Body of pancreas (tissue), 4 donors: ENCODE data around the gene GP1BB.

ENCODE experiments used
- POLR2A ChIP-seq, 3 donors: fragments of 450-650 bp; IDR thresholded peaks; one replicate each; pipeline ENCODE4 v1.6.1; 2016; ENCODE audit warnings: antibody characterized with exemption in 3 of 3, mild to moderate bottlenecking in 2 of 3
- TF ChIP-seq, protein P1 (sequence below), 7 experiments: fragments of 450-650 bp in 4 of 7; fragments of 200-600 bp in 3 of 7; sonication (generic) in 3 of 7; IDR thresholded peaks; one replicate each; pipeline ENCODE4 v1.5.1; 2016 to 2019; ENCODE audit warnings: antibody characterized with exemption in 7 of 7

DNA sequence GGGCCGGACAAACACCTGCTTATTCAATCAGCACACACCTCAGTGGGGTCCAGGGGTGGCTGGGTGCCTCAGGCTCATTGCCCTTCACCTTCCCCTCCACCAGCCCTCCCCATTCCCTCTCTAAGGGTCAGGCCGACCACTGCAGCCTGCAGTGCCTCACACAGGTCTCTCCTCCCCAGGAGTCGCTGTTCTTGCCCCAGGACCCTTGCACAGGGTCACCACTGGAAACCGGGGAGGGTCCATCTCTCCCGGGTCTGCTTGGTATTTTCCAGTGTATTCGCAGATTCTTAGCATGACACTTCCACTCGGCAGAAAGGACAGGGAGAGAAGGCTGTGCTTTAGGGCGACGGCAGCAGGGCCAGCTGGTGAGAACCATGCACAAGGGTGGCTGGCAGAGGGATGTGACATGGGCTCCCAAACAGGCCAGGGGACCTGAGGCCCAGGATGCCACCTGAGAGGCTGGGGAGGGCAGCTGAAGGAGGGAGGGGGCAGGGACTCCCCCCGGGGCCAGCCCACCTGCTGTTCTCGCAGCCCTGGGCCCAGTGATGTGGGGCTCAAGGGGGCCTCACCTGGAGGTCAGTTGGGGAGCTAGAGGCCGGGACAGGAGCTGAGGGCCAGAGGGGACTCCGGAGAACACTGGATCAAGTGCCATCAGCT, 21.1 kb downstream of the GP1BB start:
- TF ChIP-seq, protein P1, sequence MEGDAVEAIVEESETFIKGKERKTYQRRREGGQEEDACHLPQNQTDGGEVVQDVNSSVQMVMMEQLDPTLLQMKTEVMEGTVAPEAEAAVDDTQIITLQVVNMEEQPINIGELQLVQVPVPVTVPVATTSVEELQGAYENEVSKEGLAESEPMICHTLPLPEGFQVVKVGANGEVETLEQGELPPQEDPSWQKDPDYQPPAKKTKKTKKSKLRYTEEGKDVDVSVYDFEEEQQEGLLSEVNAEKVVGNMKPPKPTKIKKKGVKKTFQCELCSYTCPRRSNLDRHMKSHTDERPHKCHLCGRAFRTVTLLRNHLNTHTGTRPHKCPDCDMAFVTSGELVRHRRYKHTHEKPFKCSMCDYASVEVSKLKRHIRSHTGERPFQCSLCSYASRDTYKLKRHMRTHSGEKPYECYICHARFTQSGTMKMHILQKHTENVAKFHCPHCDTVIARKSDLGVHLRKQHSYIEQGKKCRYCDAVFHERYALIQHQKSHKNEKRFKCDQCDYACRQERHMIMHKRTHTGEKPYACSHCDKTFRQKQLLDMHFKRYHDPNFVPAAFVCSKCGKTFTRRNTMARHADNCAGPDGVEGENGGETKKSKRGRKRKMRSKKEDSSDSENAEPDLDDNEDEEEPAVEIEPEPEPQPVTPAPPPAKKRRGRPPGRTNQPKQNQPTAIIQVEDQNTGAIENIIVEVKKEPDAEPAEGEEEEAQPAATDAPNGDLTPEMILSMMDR (IDR thresholded peaks at IDR 0.05), result no peak
- no peak for TF ChIP-seq POLR2A (IDR thresholded peaks at IDR 0.05)
